ENCODE results near the gene RNFT2.

DNA sequence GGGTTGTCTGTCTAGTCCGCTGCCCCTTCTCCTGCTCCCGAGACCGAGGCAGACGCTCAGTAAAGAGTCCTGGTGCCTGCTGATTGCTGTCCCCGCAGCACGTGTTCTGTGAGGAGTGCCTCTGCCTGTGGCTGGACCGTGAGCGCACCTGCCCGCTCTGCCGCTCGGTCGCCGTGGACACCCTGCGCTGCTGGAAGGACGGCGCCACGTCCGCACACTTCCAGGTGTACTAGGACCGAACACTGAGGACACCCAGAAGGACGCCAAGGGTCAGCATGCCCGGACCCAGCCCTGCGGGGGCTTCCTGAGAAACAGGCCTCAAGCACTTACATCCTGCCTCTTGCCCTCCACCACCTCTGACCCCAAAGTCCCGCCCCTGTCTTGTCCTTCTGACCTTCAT lies 111.1 kb downstream of the RNFT2 start:
- TF ChIP-seq CTCF (IDR thresholded peaks at IDR 0.05) (no peak), POLR2AphosphoS5 (IDR thresholded peaks at IDR 0.05; ENCODE audit: low read depth, low read length) (no peak), TCF7L2 (IDR thresholded peaks at IDR 0.05; ENCODE audit: low read depth, low read length) (no peak), SIN3A (IDR thresholded peaks at IDR 0.05; ENCODE audit: borderline replicate concordance, insufficient read depth, low read depth, low read length) (no peak)

Measured in Panc1 (cell line).